GM20431 (cell line): Measurements from ENCODE around the gene SORL1-AS1.
"Not testable (repeated sequence)": the region's sequence is repeated elsewhere in the genome, so short reads cannot be mapped to it uniquely, and the experiment has no call there.

Source experiments
- in situ Hi-C: fragments of 300-500 bp; cut with MseI, MboI; formaldehyde crosslinking; loops from one replicate; pipeline ENCODE4 v1.15.0; 2020; ENCODE audit warnings: low sequenced_read_pairs; ENCODE audit not compliant: unreplicated experiment

The SORL1-AS1 gene

DNA sequence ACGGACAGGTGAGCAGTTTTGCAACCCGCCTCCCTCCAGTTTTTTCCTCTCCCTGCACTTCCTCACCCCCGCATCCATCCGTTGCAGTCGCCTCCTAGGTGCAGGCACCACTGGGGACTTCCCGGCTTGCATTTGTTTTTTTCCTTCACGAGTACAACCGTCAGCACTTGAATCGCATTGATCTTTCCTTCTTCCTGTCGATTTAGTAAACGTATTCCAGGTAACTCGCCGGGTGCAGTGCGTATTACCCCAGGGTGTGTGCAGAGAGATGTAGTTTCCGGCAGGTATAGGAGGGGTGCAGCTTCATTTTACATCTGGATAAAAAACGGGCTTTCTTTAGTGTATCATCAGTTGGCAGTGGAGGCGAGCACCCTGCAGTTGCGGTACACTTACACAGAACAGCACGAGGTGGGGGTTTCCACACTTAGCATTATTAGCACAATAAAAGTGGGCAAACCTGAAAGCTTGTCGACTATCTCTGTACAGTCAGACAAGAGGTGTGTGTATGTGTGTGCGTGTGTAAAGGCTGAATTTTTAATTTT lies at the start of gene SORL1-AS1:
TSS of gene SORL1-AS1 (minus strand) at position 359 of the 542 bp plus-strand sequence.
- in situ Hi-C loops: no loop called here

DNA sequence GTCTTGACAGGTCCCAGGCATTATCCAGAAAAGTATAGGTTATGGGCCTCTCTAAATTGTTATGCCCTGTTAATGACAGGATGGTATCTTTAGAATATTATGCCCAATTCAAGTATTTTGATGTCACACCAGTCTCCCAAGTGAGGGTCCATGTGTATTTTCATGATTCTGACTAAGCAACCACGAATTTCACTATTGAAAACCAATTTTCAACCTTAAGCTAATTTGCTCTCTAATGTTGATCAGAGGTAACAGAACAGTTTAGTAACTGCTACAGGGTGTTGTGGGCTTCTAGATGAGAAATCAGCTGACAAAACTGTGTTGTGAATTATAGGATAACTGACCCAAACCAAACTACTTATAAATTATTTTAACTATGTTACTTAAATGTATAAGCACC lies 48.0 kb upstream of the SORL1-AS1 start:
- in situ Hi-C loops: no loop called here

DNA sequence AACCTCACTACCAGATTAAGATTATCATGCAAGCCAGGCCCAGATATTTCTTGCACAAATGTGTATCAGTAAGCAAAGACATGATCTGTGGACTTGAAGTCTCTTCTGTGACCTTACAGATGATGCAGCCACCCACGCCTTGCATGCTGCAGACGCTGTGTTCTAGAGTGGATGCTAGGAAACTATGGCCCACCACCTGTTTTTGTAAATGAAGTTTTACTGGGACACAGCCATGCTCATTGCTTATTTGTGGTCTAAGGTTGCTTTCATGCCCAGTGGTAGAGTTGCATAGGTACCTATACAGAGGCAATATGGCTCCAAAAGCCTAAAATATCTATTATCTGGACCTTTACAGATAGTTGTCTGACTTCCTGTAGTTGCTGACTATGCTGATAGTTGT lies 47.5 kb upstream of the SORL1-AS1 start:
- in situ Hi-C loops: no loop called here

DNA sequence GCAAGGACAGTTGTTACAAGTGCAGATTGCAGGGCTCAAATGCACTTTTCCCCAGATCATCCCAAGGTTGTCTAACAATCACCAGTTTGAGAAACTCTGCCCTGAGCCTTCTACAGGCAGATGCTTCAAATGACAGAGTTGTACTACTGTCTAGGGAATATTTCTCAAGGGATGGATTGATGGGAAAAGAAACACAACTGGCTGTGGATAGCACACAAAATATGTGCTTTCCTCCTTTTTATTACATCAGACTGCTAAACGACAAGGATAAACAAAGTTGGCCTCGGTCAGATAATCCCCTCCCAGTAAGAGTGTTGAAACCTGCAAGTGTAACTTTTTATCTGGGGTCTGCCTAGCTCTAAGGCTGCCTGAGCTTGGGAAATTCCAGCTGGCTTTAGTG lies 46.6 kb upstream of the SORL1-AS1 start:
- in situ Hi-C loops: no loop called here

DNA sequence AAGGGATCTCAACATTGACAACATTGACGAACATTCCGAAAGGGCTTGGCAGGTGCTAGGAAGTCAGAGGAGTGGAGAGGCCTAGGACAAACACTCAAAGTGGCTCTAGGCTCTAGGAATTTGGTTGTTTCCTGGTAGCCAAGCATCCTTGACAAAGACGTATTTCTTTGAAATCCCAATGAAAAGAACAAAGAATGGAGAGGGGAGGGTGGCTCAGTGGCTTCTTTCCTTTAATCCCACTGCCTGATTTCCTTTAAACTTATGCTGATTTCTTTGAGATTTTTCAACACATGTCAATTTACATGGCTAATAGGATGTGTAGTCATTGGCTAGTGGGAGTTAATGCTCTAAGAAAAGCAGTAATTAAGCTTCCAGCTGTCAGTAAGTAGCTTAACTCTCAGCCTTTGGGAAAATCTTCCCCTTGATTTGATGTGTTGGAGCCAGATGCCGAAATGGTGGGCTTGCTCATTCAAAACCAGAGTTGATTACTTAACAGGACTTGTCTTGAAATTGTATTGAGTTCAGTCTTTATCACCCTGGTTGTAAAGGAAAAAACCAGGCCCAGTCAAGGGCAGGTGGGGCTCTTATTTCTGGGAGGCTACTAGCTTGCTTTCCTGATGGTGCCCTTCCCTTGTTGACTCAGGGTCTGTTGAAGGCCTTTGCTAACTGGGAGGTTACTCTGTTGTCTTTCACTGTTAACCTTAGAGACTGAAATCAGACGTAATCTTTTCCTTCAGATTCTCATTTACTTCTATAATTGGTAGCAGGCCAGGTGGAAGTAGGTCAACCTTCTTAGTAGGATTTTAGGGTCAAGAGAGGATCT lies 44.6 kb upstream of the SORL1-AS1 start:
- in situ Hi-C loops: no loop called here

DNA sequence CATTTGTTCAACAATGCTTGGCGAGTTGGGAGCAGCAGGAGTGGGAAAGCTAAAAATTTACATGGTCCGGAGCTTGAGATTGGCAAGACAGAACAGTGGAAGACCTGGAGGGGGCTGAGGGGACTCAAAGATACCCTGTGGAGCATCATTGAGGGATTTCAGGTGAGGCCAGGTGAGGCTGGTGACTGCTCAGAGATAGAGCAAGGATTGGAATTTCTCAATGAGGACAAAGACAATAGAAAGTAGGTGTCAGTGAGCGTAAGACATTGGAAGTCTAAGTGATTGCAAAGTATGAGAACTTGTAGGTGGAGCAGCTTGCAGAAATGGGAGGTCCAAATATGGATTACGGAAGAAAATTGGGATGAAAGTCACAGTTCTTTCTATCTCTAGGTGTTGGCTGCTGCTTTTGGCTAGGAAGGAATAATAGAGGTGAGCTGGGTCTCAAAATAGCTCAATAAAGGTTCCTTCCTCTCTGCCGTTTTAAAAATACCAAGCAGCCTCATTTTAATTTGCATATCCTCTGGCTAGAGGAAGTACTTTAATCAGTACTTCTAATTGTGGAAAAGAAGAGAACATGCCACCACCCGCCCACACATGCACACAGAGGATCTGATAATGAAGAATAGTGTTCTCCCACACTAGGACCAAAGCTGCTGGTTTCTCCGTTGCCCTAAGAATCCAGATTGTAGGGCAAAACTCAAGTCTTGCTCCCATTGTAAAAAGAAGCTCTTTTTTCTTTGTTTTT lies 41.8 kb upstream of the SORL1-AS1 start:
- in situ Hi-C loops: no loop called here

DNA sequence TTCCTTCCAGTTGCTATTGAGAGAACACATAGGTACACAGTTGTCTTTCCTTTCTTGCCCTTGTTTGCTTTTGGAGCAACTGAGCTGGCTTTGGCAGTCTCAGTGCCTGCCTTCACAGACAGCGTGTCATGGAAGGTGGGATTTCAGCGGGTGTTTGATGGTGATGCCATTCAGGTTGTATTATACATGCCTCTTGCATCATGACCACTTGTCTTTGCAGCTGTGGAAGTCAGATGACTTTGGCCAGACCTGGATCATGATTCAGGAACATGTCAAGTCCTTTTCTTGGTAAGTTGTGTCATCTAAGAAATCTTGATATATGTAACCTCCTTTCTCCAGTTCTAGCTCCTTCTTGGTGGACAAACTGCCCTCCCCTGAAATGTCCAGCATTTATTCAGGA lies 37.1 kb upstream of the SORL1-AS1 start:
- in situ Hi-C loops: no loop called here

DNA sequence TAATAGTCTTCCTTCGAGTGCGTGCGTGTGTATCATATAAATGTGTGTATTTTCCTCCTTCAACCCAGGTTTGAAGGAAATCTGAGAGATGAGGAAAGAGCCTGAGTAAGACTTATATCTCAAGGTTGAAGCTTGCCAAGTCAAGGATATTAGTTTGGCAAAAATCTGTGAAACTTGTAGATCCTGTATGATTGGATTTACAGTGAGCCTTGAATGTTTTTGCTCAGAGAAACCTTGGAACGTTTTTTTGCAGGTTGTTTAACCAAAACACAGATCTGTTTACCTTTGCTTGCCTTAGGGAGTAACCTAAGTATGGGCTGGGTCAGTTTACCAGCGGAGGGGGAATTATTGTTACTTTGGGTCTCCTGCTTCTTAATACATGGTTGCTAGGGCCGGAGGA lies 35.9 kb upstream of the SORL1-AS1 start:
- in situ Hi-C loops: no loop called here

DNA sequence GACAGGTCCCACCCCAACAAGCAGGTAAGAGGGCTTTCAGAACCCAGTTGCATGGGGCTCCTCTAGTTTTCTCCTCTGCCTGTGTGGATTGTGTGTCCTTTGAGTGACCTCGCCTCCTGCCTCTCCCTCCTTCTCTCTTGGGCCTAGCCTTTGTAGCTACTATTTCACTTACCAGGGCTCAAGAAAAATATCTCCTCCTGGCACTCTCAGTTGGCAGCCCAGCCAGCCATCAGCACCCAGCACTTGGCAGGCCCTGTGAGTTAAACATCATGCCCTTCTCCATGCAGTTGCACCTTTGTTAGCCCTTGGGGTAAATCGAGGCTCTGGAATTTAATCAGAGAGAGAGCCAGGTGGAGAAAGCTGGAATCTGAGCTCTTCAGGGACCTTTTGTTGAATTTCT lies 35.4 kb upstream of the SORL1-AS1 start:
- in situ Hi-C loops: no loop called here

DNA sequence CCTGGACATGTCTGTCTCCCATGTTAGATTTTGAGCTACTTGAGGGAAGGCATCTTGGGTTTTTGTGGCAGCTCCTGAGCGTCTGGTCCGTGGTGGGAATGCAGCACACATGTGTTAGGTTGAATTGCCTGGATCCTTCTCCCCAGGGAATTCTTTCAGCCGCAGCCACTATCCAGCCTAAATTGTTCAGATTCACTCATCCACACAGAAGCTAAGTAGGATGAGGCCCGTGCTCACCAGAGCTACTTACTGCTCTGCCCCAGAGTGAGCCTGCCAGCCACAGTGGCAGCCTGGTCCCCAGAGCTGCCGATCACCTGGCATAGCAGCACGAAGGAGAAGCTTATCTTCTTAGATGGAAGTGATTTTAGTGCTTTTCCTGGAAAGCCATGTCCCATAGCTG lies 34.4 kb upstream of the SORL1-AS1 start:
- in situ Hi-C loops: no loop called here

DNA sequence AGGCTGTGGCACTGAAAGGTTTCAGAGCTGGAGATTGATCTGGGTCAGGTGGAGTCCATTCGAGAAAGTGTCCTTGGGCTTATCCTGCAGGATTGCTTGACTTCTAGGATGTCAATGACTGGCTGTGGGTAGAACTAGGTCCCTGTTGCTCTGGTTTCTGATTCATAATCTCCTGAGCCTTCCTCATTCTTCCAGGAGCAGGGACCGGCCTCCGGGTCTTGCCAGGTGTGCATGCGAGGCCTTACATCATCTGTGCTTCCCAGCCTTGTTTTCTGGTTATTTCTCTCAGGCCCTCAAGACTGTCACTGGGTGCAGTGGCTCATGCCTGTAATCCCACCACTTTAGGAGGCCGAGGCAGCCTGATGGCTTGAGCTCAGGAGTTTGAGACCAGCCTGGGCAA lies 33.3 kb upstream of the SORL1-AS1 start:
- in situ Hi-C loops: no loop called here

DNA sequence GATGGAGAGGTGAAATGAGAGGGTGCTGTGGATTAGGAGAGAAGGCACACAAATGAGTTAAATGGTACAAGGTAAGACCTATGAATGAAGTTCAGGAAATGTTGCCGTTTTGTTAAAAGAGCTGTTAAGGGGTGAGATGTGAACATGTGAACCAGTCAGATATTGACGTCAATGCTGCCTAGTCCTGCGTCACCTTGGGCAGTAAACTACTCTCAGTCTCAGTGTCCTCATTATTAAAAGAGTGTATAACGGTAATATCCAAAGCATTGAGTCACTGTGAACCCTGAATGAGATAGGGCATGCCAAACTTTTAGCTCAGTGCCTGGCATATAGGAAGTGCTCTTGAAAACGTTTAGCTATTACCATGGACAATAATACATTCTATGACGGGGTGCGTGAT lies 32.4 kb upstream of the SORL1-AS1 start:
- in situ Hi-C loops: no loop called here

DNA sequence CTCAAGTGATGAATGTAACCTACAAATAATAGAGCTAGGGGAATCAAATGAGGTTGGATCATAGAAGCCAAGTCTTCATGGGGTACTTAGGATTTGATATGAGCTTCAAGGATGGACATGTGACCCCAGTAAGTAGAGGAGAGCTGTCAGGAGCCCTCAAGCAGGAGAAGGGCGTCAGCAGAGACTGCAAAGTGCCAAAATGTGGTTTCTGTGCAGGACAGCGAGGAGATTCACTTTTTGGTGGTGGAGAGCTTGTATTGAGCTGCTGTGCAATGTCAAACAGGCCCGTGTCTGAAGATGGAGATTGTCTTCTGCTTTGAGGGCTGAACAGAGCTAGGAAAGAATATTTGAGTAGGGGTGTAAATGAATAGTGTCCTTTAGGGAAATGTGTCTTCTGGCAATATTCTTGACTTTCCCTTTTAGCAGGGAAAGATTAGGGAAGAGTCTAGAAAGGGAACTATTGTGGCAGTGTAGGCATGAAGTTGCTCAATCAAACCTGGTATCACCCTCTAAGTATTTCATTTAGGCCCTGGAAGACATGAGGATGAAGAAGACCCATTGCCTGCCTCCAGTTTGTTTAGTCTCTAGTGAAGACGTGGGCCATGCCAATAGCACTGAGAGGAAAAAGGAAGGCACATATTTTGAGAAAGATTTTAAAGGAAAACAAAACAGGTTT lies 31.2 kb upstream of the SORL1-AS1 start:
- in situ Hi-C loops: no loop called here

DNA sequence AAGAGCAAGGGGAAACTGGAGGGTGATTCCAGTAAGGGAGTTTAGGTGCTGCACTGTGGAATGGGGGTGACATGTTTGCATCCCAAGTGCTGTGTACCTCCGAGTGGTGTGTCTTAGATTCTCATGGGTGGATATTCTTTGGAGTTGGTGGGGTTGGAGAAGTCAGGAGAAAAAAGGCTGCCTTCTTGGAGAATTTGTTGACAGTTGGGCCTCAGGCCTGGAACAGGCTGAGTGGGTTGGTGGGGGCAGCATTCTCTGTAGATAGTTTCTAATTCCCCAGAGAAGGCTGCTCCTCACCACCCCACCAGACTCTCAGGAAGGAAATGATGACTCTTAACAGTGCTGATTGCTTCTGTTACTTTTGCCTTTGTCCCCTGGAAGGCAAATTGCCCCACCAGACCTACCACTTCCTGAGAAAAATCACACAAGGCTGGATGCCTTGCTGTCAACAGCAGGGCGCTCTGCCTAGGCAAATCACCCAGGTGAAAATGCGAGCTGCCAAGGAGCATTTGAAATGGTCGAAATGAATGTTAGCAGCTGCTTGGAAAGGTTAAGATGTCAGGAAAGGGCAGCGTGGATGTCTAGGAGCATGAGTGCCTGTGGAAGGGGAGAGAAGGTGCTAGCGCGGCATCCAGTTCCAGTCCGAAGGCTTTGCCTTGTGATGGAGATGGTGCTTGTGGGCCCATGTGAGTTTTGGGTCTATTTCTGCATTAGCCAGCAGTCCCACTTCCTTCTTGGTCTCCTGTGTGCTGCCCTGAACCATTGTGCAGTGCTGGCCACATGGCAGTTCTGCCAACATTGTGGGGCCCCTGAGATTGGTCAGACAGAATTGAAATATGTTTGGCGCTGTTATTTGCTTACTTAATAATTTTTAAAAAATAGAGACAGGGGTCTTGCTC lies 29.7 kb upstream of the SORL1-AS1 start:
- in situ Hi-C loops: no loop called here

DNA sequence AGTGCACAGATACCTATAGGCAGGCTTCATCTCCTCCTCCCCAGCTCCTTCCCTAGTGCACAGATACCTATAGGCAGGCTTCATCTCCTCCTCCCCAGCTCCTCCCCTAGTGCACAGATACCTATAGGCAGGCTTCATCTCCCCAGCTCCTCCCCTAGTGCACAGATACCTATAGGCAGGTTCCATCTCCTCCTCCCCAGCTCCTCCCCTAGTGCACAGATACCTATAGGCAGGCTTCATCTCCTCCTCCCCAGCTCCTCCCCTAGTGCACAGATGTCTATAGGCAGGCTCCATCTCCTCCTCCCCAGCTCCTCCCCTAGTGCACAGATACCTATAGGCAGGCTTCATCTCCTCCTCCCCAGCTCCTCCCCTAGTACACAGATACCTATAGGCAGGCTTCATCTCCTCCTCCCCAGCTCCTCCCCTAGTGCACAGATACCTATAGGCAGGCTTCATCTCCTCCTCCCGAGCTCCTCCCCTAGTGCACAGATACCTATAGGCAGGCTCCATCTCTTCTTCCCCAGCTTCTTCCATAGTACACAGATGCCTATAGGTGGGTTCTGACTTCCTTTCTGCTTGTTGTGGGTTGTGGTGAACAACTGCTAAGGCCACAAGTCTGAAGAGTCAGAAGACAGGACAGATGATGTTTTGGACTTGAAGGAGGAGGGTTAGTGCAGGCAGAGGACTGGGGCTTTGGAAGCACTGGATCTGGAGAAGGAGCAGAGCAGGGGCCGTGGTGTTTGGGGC lies 28.9 kb upstream of the SORL1-AS1 start:
- in situ Hi-C loops: not testable (repeated sequence)

DNA sequence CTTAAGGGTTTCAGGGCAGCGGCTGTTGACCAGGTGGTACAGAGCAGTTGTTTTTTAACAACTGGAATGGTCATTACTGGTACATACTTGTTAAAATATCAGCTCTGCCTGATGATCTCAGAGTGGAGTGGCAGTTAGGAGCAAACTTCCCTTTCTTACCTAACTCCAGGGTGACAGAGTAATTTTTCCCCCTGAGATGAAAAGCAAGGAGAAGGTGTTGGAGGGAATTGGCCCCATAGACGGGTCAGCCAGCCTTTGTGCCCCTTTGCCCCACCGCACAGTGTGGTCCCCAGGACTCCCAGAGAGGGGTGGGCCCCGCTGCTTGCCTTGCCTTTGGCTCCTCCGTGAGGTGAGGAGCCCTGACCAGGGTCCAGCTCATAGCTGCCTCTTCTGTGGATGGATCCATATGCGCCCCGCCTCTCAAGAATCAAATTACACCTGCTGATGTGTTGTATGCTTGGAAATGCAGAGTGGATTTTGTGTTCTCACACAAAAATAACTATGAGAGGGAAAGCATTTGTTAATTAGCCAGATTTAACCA lies 27.0 kb upstream of the SORL1-AS1 start:
- in situ Hi-C loops: no loop called here

DNA sequence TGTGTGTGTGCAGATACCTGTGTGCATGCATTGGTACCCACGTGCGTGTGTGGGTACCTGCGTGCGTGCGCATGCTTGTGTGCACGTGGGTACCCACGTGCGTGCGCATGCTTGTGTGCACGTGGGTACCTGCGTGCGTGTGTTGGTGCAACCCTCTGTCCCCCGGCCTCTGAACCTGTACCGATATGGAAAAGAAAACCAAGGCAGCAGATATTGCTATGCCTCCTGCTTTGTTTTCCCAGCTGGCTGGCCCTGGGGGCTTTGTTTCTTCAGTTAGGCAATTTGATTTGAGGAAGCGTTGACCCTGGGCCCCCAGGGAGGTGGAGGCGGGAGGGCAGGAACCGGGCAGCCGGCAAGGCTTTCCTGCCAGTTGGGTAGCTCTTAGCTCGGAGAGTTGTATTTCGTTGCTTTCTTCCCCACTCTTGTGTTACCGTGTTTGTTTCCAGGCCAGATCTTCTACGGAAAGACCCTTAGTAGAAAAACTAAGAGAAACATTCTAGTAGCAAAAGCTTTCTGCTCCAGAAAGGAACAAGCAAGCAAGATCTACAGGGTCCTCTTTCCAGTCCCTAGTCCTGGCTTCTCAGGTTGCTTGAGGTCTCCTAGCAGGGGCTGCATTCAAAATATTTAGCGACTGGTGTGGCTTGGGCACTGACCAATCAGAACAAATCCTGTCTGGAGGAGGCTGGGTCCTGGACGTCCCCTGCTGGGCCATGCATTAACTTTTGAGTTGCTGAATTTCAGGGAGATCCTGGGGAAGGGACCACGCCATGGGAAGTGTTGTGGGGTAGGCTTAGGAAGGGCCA lies 26.3 kb upstream of the SORL1-AS1 start:
- in situ Hi-C loops: no loop called here
